ENCODE data around the gene PRELID2. TPM values are rescaled to one million over a fixed set of nuclear protein-coding genes. Genes with fewer than 3 reads are reported as not detected.

PRELID2 gene
- polyA plus RNA-seq, 1 donor (not counting 4 experiments of a cell fraction or from before 2014, with no cell fraction given): 5.1 TPM

DNA sequence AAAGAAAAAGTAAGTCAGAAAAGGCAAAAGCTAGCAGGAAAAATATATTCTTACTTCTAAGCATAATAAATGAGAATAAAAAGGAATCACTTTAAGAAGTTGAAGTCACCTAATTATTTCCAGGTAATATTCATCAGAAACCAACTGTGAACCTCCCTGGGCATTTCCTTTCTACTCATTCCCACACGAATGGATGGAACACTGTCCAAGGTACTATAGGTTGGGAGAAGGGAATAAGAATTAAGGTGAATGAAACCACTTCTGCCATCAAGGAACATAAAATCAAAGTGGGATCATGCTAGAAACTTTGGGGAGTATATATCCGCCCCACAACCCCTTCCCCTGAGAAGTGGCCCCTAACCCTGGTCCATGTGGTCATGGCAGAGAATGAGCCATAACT, 41.6 kb downstream of the PRELID2 start:
- H3K9me1 ChIP-seq (ENCODE audit: control insufficient read depth, extremely low read depth, insufficient read depth, low read length): no peaks in the 10 kb centered on the region
- H3K27me3 ChIP-seq (ENCODE audit: control insufficient read depth, extremely low read depth, insufficient read depth, low read length): no peaks in the 10 kb centered on the region
- no peak overlapping the region for H3K4me3 ChIP-seq (ENCODE audit: control insufficient read depth in 2 of 3, extremely low read depth in 1 of 3, insufficient read depth in 2 of 3, low read depth in 1 of 3, low read length in 3 of 3)
- H3K79me2 ChIP-seq (ENCODE audit: control insufficient read depth, insufficient read depth, low read length): no peaks in the 10 kb centered on the region
- H3K27ac ChIP-seq (ENCODE audit: control insufficient read depth, insufficient read depth, low read length): no peak overlapping the region
- DNase-seq (ENCODE audit: low read depth, low spot score) (no peak), FAIRE-seq (no peak)
- dilution Hi-C loops (cut with MboI; ENCODE audit: extremely low pct_ligation_motif_present, low sequenced_read_pairs): no loop called here
- no peak for TF ChIP-seq EZH2 (IDR thresholded peaks at IDR 0.05; ENCODE audit: low read length)
- TF ChIP-seq, protein P1, sequence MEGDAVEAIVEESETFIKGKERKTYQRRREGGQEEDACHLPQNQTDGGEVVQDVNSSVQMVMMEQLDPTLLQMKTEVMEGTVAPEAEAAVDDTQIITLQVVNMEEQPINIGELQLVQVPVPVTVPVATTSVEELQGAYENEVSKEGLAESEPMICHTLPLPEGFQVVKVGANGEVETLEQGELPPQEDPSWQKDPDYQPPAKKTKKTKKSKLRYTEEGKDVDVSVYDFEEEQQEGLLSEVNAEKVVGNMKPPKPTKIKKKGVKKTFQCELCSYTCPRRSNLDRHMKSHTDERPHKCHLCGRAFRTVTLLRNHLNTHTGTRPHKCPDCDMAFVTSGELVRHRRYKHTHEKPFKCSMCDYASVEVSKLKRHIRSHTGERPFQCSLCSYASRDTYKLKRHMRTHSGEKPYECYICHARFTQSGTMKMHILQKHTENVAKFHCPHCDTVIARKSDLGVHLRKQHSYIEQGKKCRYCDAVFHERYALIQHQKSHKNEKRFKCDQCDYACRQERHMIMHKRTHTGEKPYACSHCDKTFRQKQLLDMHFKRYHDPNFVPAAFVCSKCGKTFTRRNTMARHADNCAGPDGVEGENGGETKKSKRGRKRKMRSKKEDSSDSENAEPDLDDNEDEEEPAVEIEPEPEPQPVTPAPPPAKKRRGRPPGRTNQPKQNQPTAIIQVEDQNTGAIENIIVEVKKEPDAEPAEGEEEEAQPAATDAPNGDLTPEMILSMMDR (optimal IDR thresholded peaks at IDR 0.05 in 1 of 3, IDR thresholded peaks at IDR 0.05 in 1 of 3, conservative IDR thresholded peaks at IDR 0.05 in 1 of 3; ENCODE audit: extremely low read depth in 1 of 3, insufficient read depth in 2 of 3, low read length in 3 of 3): no peak
- peaks cover 3% of the 10 kb centered on the region for H3K4me1 ChIP-seq (ENCODE audit: control insufficient read depth, extremely low read depth, insufficient read depth, low read length)
- H3K36me3 ChIP-seq (ENCODE audit: control insufficient read depth in 2 of 2, extremely low read depth in 1 of 2, insufficient read depth in 2 of 2, low read length in 2 of 2): no peaks in the 10 kb centered on the region
- no peak overlapping the region for H2AFZ ChIP-seq (ENCODE audit: control insufficient read depth, low read length)
- H3K9me3 ChIP-seq (ENCODE audit: control insufficient read depth, low read depth, low read length): no peaks in the 10 kb centered on the region
- H3K9ac ChIP-seq (ENCODE audit: control insufficient read depth, extremely low read depth, insufficient read depth, low read length): no peak overlapping the region
- H4K20me1 ChIP-seq (ENCODE audit: control insufficient read depth, extremely low read depth, insufficient read depth, low read length): no peaks in the 10 kb centered on the region
- no peak overlapping the region for H3K4me2 ChIP-seq (ENCODE audit: control insufficient read depth, extremely low read depth, insufficient read depth, low read depth, low read length)

DNA sequence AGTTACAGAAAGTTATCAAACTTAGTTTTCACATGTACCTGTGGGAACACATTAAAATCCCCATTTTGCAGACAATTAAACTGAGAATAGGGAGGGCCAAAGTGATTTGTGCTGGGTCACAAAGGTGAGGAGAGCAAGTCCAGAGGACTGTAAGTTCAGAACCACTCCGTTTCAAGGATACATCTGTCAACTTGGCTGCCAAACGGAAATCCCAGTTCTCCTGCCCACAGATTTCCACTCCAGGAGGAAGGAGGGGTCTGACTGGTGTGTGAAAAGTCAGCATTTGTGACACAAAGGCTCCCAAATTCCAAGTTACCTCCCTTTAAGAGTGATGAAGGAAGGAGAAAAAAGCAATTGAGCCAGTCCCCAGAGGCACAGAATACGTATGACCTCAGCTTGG, 42.3 kb downstream of the PRELID2 start:
- FAIRE-seq (no peak), DNase-seq (ENCODE audit: low read depth, low spot score) (no peak)
- no peaks in the 10 kb centered on the region for H3K79me2 ChIP-seq (ENCODE audit: control insufficient read depth, insufficient read depth, low read length)
- H3K9me1 ChIP-seq (ENCODE audit: control insufficient read depth, extremely low read depth, insufficient read depth, low read length): no peaks in the 10 kb centered on the region
- H3K9ac ChIP-seq (ENCODE audit: control insufficient read depth, extremely low read depth, insufficient read depth, low read length): no peak overlapping the region
- H3K4me3 ChIP-seq (ENCODE audit: control insufficient read depth in 2 of 3, extremely low read depth in 1 of 3, insufficient read depth in 2 of 3, low read depth in 1 of 3, low read length in 3 of 3): no peak overlapping the region
- no peak overlapping the region for H2AFZ ChIP-seq (ENCODE audit: control insufficient read depth, low read length)
- H3K27ac ChIP-seq (ENCODE audit: control insufficient read depth, insufficient read depth, low read length): no peak overlapping the region
- dilution Hi-C loops (cut with MboI; ENCODE audit: extremely low pct_ligation_motif_present, low sequenced_read_pairs): no loop called here
- no peaks in the 10 kb centered on the region for H3K27me3 ChIP-seq (ENCODE audit: control insufficient read depth, extremely low read depth, insufficient read depth, low read length)
- H4K20me1 ChIP-seq (ENCODE audit: control insufficient read depth, extremely low read depth, insufficient read depth, low read length): no peaks in the 10 kb centered on the region
- H3K9me3 ChIP-seq (ENCODE audit: control insufficient read depth, low read depth, low read length): no peaks in the 10 kb centered on the region
- H3K4me1 ChIP-seq (ENCODE audit: control insufficient read depth, extremely low read depth, insufficient read depth, low read length): peaks cover 3% of the 10 kb centered on the region
- no peaks in the 10 kb centered on the region for H3K36me3 ChIP-seq (ENCODE audit: control insufficient read depth in 2 of 2, extremely low read depth in 1 of 2, insufficient read depth in 2 of 2, low read length in 2 of 2)
- no peak for TF ChIP-seq EZH2 (IDR thresholded peaks at IDR 0.05; ENCODE audit: low read length)
- TF ChIP-seq, protein P1 (optimal IDR thresholded peaks at IDR 0.05 in 1 of 3, IDR thresholded peaks at IDR 0.05 in 1 of 3, conservative IDR thresholded peaks at IDR 0.05 in 1 of 3; ENCODE audit: extremely low read depth in 1 of 3, insufficient read depth in 2 of 3, low read length in 3 of 3): no peak
- no peak overlapping the region for H3K4me2 ChIP-seq (ENCODE audit: control insufficient read depth, extremely low read depth, insufficient read depth, low read depth, low read length)
